NT2/D1 (cell line): Measurements from ENCODE around the gene KRTAP19-4.

Experiments
- DNase-seq: peaks from one replicate; pipeline ENCODE4 v3.0.0-alpha.2; 2011; ENCODE audit warnings: low read depth, low spot score
- H3K27me3 ChIP-seq: 2 replicates; pipeline ENCODE4 v1.6.0; 2011; ENCODE audit warnings: mild to moderate bottlenecking; ENCODE audit not compliant: insufficient read length, insufficient read depth
- H3K36me3 ChIP-seq: 2 replicates; pipeline ENCODE4 v1.6.1; 2011; ENCODE audit warnings: mild to moderate bottlenecking, low read length, mixed read lengths; ENCODE audit not compliant: insufficient read depth, insufficient read length
- H3K4me1 ChIP-seq: 2 replicates; pipeline ENCODE4 v1.5.1; 2011; ENCODE audit not compliant: insufficient read depth, insufficient read length
- H3K4me3 ChIP-seq: 2 replicates; pipeline ENCODE4 v1.5.1; 2011; ENCODE audit warnings: low read depth; ENCODE audit not compliant: insufficient read length
- H3K9ac ChIP-seq: 2 replicates; pipeline ENCODE4 v1.6.0; 2011; ENCODE audit warnings: low read depth; ENCODE audit not compliant: insufficient read length
- H3K9me3 ChIP-seq: 2 replicates; pipeline ENCODE4 v1.5.1; 2011; ENCODE audit warnings: mild to moderate bottlenecking, low read length; ENCODE audit not compliant: insufficient read depth
- SUZ12 ChIP-seq: IDR thresholded peaks from 2 replicates; pipeline ENCODE4 v1.6.1; 2011; ENCODE audit not compliant: insufficient read length, insufficient read depth; ENCODE audit errors: extremely low read depth
- YY1 ChIP-seq: IDR thresholded peaks from 2 replicates; pipeline ENCODE4 v1.6.1; 2011; ENCODE audit not compliant: insufficient read length, insufficient read depth
- ZNF274 ChIP-seq: IDR thresholded peaks from 2 replicates; pipeline ENCODE4 v1.6.1; 2011; ENCODE audit warnings: mild to moderate bottlenecking, low read depth, low read length

Gene KRTAP19-4

GRCh38 chr21:30486180-30486579, 10.8 kb downstream of the KRTAP19-4 start:
- TF ChIP-seq YY1 (no peak), SUZ12 (no peak), ZNF274 (no peak)
- Histone ChIP-seq H3K4me3 (no peak overlapping the region), H3K9me3 (peaks cover 30% of the 10 kb centered on the region), H3K4me1 (no peaks in the 10 kb centered on the region), H3K27me3 (no peaks in the 10 kb centered on the region), H3K9ac (no peak overlapping the region), H3K36me3 (no peaks in the 10 kb centered on the region)
- DNase-seq: no peak

GRCh38 chr21:30482130-30482529, 14.8 kb downstream of the KRTAP19-4 start:
- no peaks in the 10 kb centered on the region for H3K4me1 ChIP-seq
- no peak for DNase-seq
- H3K36me3 ChIP-seq: no peaks in the 10 kb centered on the region
- H3K9me3 ChIP-seq: peaks cover 20% of the 10 kb centered on the region
- H3K27me3 ChIP-seq: no peaks in the 10 kb centered on the region
- H3K4me3 ChIP-seq: no peak overlapping the region
- H3K9ac ChIP-seq: no peak overlapping the region
- TF ChIP-seq YY1 (no peak), SUZ12 (no peak), ZNF274 (no peak)

- no peak for TF ChIP-seq SUZ12
- TF ChIP-seq YY1: no peak
- TF ChIP-seq ZNF274: no peak
- Histone ChIP-seq H3K9me3 (peaks cover 2% of the 10 kb centered on the region; the same call in 1 of the 2 replicates), H3K9ac (no peak within 1 kb of the TSS), H3K4me1 (no peaks in the 10 kb centered on the region), H3K27me3 (no peaks in the 10 kb centered on the region), H3K36me3 (no peaks in the 10 kb centered on the region), H3K4me3 (no peak within 1 kb of the TSS)
- no peak for DNase-seq
Measured at GRCh38 chr21:30480145-30480544, 16.8 kb downstream of the KRTAP19-4 start, which contains the start of gene KRTAP19-1. Gene KRTAP19-1, minus strand, starts transcription at chr21:30480367. Its CDS starts 50 bp downstream, at chr21:30480317.

- H3K36me3 ChIP-seq: no peaks in the 10 kb centered on the region
- DNase-seq: no peak
- TF ChIP-seq YY1: no peak
- H3K4me1 ChIP-seq: no peaks in the 10 kb centered on the region
- no peaks in the 10 kb centered on the region for H3K27me3 ChIP-seq
- H3K9ac ChIP-seq: no peak overlapping the region
- no peaks in the 10 kb centered on the region for H3K9me3 ChIP-seq
- H3K4me3 ChIP-seq: no peak overlapping the region
Measured at GRCh38 chr21:30479259-30479658, 17.7 kb downstream of the KRTAP19-4 start.

- no peak overlapping the region for H3K9ac ChIP-seq
- TF ChIP-seq ZNF274 (no peak), YY1 (no peak), SUZ12 (no peak)
- H3K4me1 ChIP-seq: no peaks in the 10 kb centered on the region
- no peaks in the 10 kb centered on the region for H3K9me3 ChIP-seq
- H3K36me3 ChIP-seq: no peaks in the 10 kb centered on the region
- H3K27me3 ChIP-seq: no peaks in the 10 kb centered on the region
- H3K4me3 ChIP-seq: no peak overlapping the region
- DNase-seq: no peak
Measured at GRCh38 chr21:30478004-30478403, 19.0 kb downstream of the KRTAP19-4 start.

GRCh38 chr21:30468900-30469714, 27.9 kb downstream of the KRTAP19-4 start:
- H3K4me1 ChIP-seq: no peaks in the 10 kb centered on the region
- H3K9me3 ChIP-seq: no peaks in the 10 kb centered on the region
- no peaks in the 10 kb centered on the region for H3K27me3 ChIP-seq
- no peak overlapping the region for H3K9ac ChIP-seq
- no peak for DNase-seq
- H3K36me3 ChIP-seq: no peaks in the 10 kb centered on the region
- no peak overlapping the region for H3K4me3 ChIP-seq
- TF ChIP-seq ZNF274 (no peak), SUZ12 (no peak), YY1 (no peak)

- H3K27me3 ChIP-seq: no peaks in the 10 kb centered on the region
- no peaks in the 10 kb centered on the region for H3K4me1 ChIP-seq
- H3K9me3 ChIP-seq: no peaks in the 10 kb centered on the region
- TF ChIP-seq SUZ12: no peak
- TF ChIP-seq YY1: no peak
- TF ChIP-seq ZNF274: no peak
- H3K36me3 ChIP-seq: no peaks in the 10 kb centered on the region
- no peak overlapping the region for H3K9ac ChIP-seq
- H3K4me3 ChIP-seq: no peak overlapping the region
- peak; percentile 18 for DNase-seq
Measured at GRCh38 chr21:30463713-30464112, 33.3 kb downstream of the KRTAP19-4 start.
